H1 (cell line): ENCODE data around the gene TUG1. TPM values are rescaled to one million over a fixed set of nuclear protein-coding genes. Genes with fewer than 3 reads are reported as not detected.

Experiments used
- CTCF ChIA-PET: fragments of 300-600 bp; sonication (Branson Sonifier 250); formaldehyde crosslinking; loops from one replicate; lab custom pipeline; 2021; ENCODE audit not compliant: partially characterized antibody; lab: Charles Lee
- POLR2A ChIA-PET: fragments of 300-600 bp; sonication (Branson Sonifier 250); formaldehyde crosslinking; loops from one replicate; lab custom pipeline; 2021; ENCODE audit warnings: inconsistent platforms; ENCODE audit not compliant: partially characterized antibody; lab: Charles Lee
- DNase-seq, 2 experiments: peaks; one replicate each; pipeline versions ENCODE4 v3.0.0 to v3.0.0-alpha.2; 2010 to 2022; ENCODE audit warnings: low spot score in 2 of 2, low read depth in 1 of 2, mixed read lengths in 1 of 2
- FAIRE-seq: peaks from 2 replicates; lab custom pipeline; 2011; peaks lifted over from hg19 to GRCh38; lab: Jason Lieb, UNC
- H2AFZ ChIP-seq: 2 replicates; pipeline ENCODE4 v1.8.1; 2012; ENCODE audit warnings: low read length, inconsistent platforms
- H2AK5ac ChIP-seq: 2 replicates; pipeline ENCODE4 v1.6.1; 2013; ENCODE audit warnings: low read depth, low read length
- H2BK120ac ChIP-seq: replicated peaks from 2 replicates; pipeline ENCODE3; 2013; ENCODE audit warnings: low read depth, low read length, inconsistent platforms
- H2BK12ac ChIP-seq: 2 replicates; pipeline ENCODE4 v1.6.1; 2013; ENCODE audit warnings: low read depth, low read length
- H2BK15ac ChIP-seq: 2 replicates; pipeline ENCODE4 v1.6.1; 2013; ENCODE audit warnings: low read length
- H2BK20ac ChIP-seq: 2 replicates; pipeline ENCODE4 v1.6.1; 2013; ENCODE audit warnings: low read length
- H2BK5ac ChIP-seq: 2 replicates; pipeline ENCODE4 v1.6.1; 2013; ENCODE audit warnings: low read depth, low read length
- H3K14ac ChIP-seq: 2 replicates; pipeline ENCODE4 v1.6.1; 2013; ENCODE audit warnings: inconsistent platforms; ENCODE audit not compliant: insufficient read length
- H3K18ac ChIP-seq: 2 replicates; pipeline ENCODE4 v1.6.1; 2013; ENCODE audit warnings: low read length; ENCODE audit errors: extremely low read depth
- H3K23ac ChIP-seq: 2 replicates; pipeline ENCODE4 v1.6.1; 2013; ENCODE audit warnings: inconsistent platforms; ENCODE audit not compliant: insufficient read length
- H3K23me2 ChIP-seq: 2 replicates; pipeline ENCODE4 v1.6.1; 2013; ENCODE audit warnings: low read depth, low read length
- H3K27ac ChIP-seq: 2 replicates; pipeline ENCODE4 v1.6.1; 2011; ENCODE audit warnings: low read depth, low read length, inconsistent platforms
- H3K27me3 ChIP-seq, 4 experiments: replicated peaks in 1 of 4; 1 replicate in 1 of 4; 2 replicates in 3 of 4; pipeline versions ENCODE4 v1.6.1 to v1.8.1; 2011 to 2013; ENCODE audit warnings: low read length in 3 of 4, mild to moderate bottlenecking in 3 of 4, inconsistent platforms in 2 of 4, mixed read lengths in 2 of 4, moderate library complexity in 1 of 4; ENCODE audit not compliant: control insufficient read depth in 3 of 4, insufficient read depth in 3 of 4; ENCODE audit errors: extremely low read depth in 1 of 4
- H3K36me3 ChIP-seq, 4 experiments: 2 replicates each; pipeline versions ENCODE4 v1.6.1 to v1.8.1; 2011 to 2013; ENCODE audit warnings: mild to moderate bottlenecking in 4 of 4, low read length in 3 of 4, moderate library complexity in 2 of 4, control low read depth in 1 of 4, inconsistent platforms in 1 of 4; ENCODE audit not compliant: insufficient read depth in 4 of 4, control insufficient read depth in 2 of 4
- H3K4ac ChIP-seq: replicated peaks from 2 replicates; pipeline ENCODE3; 2013; ENCODE audit warnings: low read length, low read depth, mixed read lengths, inconsistent platforms; ENCODE audit not compliant: insufficient read length
- H3K4me1 ChIP-seq, 4 experiments: replicated peaks in 1 of 4; 1 replicate in 1 of 4; 2 replicates in 3 of 4; pipeline versions ENCODE4 v1.6.1 to v1.8.1; 2011 to 2013; ENCODE audit warnings: low read length in 3 of 4, inconsistent platforms in 2 of 4, mixed read lengths in 1 of 4; ENCODE audit not compliant: insufficient read depth in 4 of 4, control insufficient read depth in 3 of 4
- H3K4me2 ChIP-seq, 2 experiments: 2 replicates each; pipeline versions ENCODE4 v1.6.1 to v1.8.1; 2011 to 2013; ENCODE audit warnings: low read depth in 2 of 2, low read length in 2 of 2, control low read depth in 1 of 2, inconsistent platforms in 1 of 2, mild to moderate bottlenecking in 1 of 2; ENCODE audit not compliant: insufficient read depth in 1 of 2
- H3K4me3 ChIP-seq, 4 experiments: fragments of 200-600, 300-600 bp in 1 of 4; sonication (generic), shearing (Covaris generic), sonication (Bioruptor Twin) in 1 of 4; 2 replicates each; pipeline versions ENCODE4 v1.5.1 to v1.8.1; 2011 to 2016; ENCODE audit warnings: low read length in 4 of 4, low read depth in 3 of 4, control low read depth in 2 of 4, inconsistent platforms in 2 of 4, mild to moderate bottlenecking in 2 of 4, mixed read lengths in 1 of 4, moderate library complexity in 1 of 4; ENCODE audit not compliant: insufficient read depth in 2 of 4; ENCODE audit errors: extremely low read depth in 1 of 4
- H3K56ac ChIP-seq: replicated peaks from 2 replicates; pipeline ENCODE3; 2013; ENCODE audit warnings: low read depth, mild to moderate bottlenecking, mixed read lengths, low read length, inconsistent platforms; ENCODE audit not compliant: insufficient read length
- H3K79me1 ChIP-seq: 2 replicates; pipeline ENCODE4 v1.6.1; 2013; ENCODE audit warnings: low read depth, low read length, control low read depth
- H3K79me2 ChIP-seq, 2 experiments: 2 replicates each; pipeline versions ENCODE4 v1.6.1 to v1.8.1; 2012 to 2013; ENCODE audit warnings: low read length in 2 of 2, mild to moderate bottlenecking in 2 of 2, inconsistent platforms in 1 of 2; ENCODE audit not compliant: insufficient read depth in 2 of 2, control insufficient read depth in 1 of 2
- H3K9ac ChIP-seq, 4 experiments: replicated peaks in 1 of 4; 1 replicate in 1 of 4; 2 replicates in 3 of 4; pipeline versions ENCODE4 v1.6.1 to v1.8.1; 2011 to 2013; ENCODE audit warnings: low read depth in 3 of 4, low read length in 3 of 4, control low read depth in 2 of 4, mild to moderate bottlenecking in 2 of 4, moderate library complexity in 2 of 4, inconsistent platforms in 1 of 4; ENCODE audit errors: extremely low read depth in 1 of 4
- H3K9me3 ChIP-seq, 2 experiments: 2 replicates each; pipeline versions ENCODE4 v1.6.1 to v1.8.1; 2012 to 2013; ENCODE audit warnings: mild to moderate bottlenecking in 2 of 2, moderate library complexity in 2 of 2, control low read depth in 1 of 2, inconsistent platforms in 1 of 2, low read depth in 1 of 2, low read length in 1 of 2, mixed read lengths in 1 of 2; ENCODE audit not compliant: insufficient read depth in 2 of 2
- H4K20me1 ChIP-seq, 2 experiments: replicated peaks in 1 of 2; 2 replicates each; pipeline versions ENCODE3 to v1.8.1; 2011 to 2013; ENCODE audit warnings: inconsistent platforms in 2 of 2, low read length in 2 of 2, mild to moderate bottlenecking in 1 of 2; ENCODE audit not compliant: insufficient read depth in 2 of 2, control insufficient read depth in 1 of 2
- H4K5ac ChIP-seq: 2 replicates; pipeline ENCODE4 v1.6.1; 2013; ENCODE audit warnings: low read length, low read depth, mixed read lengths, inconsistent platforms; ENCODE audit not compliant: insufficient read length
- H4K8ac ChIP-seq: 2 replicates; pipeline ENCODE4 v1.8.0; 2013; ENCODE audit warnings: mild to moderate bottlenecking, moderate library complexity, low read length, inconsistent platforms; ENCODE audit not compliant: insufficient read depth; ENCODE audit errors: extremely low read depth
- H4K91ac ChIP-seq: replicated peaks from 2 replicates; pipeline ENCODE3; 2013; ENCODE audit warnings: low read length, mixed read lengths, inconsistent platforms; ENCODE audit not compliant: insufficient read length
- TEAD4 ChIP-seq: IDR thresholded peaks from 2 replicates; pipeline ENCODE4 v1.6.1; 2012; ENCODE audit warnings: low read depth, low read length, inconsistent platforms, mixed read lengths
- WGBS, 2 experiments: shearing (Covaris generic) in 1 of 2; methylation state at CpG; one replicate each; pipeline versions ENCODE4 v1.1.6 to v1.1.7; 2013 to 2015; ENCODE audit warnings: low lambda C conversion rate in 2 of 2, mixed read lengths in 2 of 2, inconsistent platforms in 1 of 2, low coverage in 1 of 2, missing lambda C conversion rate in 1 of 2; ENCODE audit not compliant: insufficient replicate concordance in 2 of 2, insufficient coverage in 1 of 2, insufficient read length in 1 of 2; ENCODE audit errors: extremely low coverage in 1 of 2, missing lambda C conversion rate in 1 of 2; 5-methylcytosine and 5-hydroxymethylcytosine counted together
- polyA plus RNA-seq, 7 experiments: library from polyadenylated mRNA; depleted of rRNA in 3 of 7; stranded (reverse) in 5 of 7; unstranded in 2 of 7; fragments of >200 nt in 5 of 7; fragments of 200-250 nt in 2 of 7; gene quantifications; 1 replicate in 5 of 7; 2 replicates in 1 of 7; 4 replicates in 1 of 7; pipeline versions ENCODE4 v1.2.1 to v1.2.3, GENCODE V29; 2011 to 2013; ENCODE audit warnings: missing spikeins in 2 of 7, mixed read lengths in 2 of 7
- total RNA-seq: library from RNA; stranded (reverse); fragmentation: NEBNext Ultra II Directional; extraction: Animal tissue kit (Norgen Biotek cat#: 25700); gene quantifications from 2 replicates; pipeline ENCODE4 v1.2.1, GENCODE V29; 2021

Gene TUG1
- total and polyA plus RNA-seq, 2 of the 8 experiments (the other 6 are each of a cell fraction or from before 2014, with no cell fraction given): 119 to 129 TPM

DNA sequence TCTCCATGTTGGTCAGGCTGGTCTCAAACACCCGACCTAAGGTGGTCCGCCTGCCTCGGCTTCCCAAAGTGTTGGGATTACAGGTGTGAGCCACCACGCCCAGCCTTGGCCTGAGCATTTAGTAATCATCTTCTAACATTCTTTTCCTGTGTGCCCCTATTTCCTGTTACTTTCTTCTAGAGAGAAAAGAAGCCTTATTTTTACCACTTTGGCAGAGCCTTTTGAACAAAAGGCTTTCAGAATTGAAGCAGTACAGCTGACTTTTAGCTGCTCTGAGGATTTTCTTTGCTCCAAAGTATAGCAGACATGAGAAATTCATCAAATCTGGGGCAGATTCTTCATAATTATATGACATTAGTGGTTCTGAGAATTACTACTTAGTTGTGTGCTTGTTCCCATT is 13.9 kb upstream of the TUG1 start:
- peaks cover 3% of the 10 kb centered on the region; the same call in 1 of the 2 replicates for H3K79me1 ChIP-seq
- peaks cover 6 to 75% (median 52%) of the 10 kb centered on the region in 4 experiments for H3K36me3 ChIP-seq
- peaks cover 0 to 40% of the 10 kb centered on the region in 2 experiments; a peak in 2 of 4 replicates for H3K79me2 ChIP-seq
- DNase-seq (no peak), FAIRE-seq (no peak)
- H2BK120ac ChIP-seq: no peak overlapping the region
- no peak overlapping the region for H2BK15ac ChIP-seq
- H2BK20ac ChIP-seq: no peak overlapping the region
- H3K4me2 ChIP-seq: no peak overlapping the region
- H3K9me3 ChIP-seq: no peaks in the 10 kb centered on the region
- no peak overlapping the region for H2BK5ac ChIP-seq
- no peak overlapping the region for H2AK5ac ChIP-seq
- no peak overlapping the region for H4K91ac ChIP-seq
- H4K20me1 ChIP-seq: peaks cover 5 to 11% of the 10 kb centered on the region in 2 experiments
- H3K27ac ChIP-seq: no peak overlapping the region
- no peaks in the 10 kb centered on the region for H3K4me1 ChIP-seq
- ChIA-PET POLR2A (interaction anchor here (0.9 to 1.9 kb wide), 4 partner anchors 10 to 130 kb away, joined by 3 to 9 read pairs (median 4); partner anchors contain the start of genes MORC2 and TUG1), CTCF (interaction anchor here (0.9 to 1.9 kb wide), 4 partner anchors 8 to 130 kb away, joined by 3 to 4 read pairs (median 3); no protein-coding TSS in a partner anchor)
- no peak overlapping the region for H4K8ac ChIP-seq
- H4K5ac ChIP-seq: no peak overlapping the region
- no peak overlapping the region for H2AFZ ChIP-seq
- no peak overlapping the region for H3K56ac ChIP-seq
- no peak for TF ChIP-seq TEAD4
- no peak overlapping the region for H3K4me3 ChIP-seq
- H3K27me3 ChIP-seq: no peaks in the 10 kb centered on the region
- WGBS, 2 experiments: 86% methylated on average over 4 of the region's 4 CpGs; no CpG with 5 or more reads in 1 of the 2 experiments
- H3K18ac ChIP-seq: no peak overlapping the region
- H3K23ac ChIP-seq: no peak overlapping the region
- no peaks in the 10 kb centered on the region for H3K23me2 ChIP-seq
- no peak overlapping the region for H3K14ac ChIP-seq
- no peak overlapping the region for H2BK12ac ChIP-seq
- no peak overlapping the region for H3K4ac ChIP-seq
- no peak overlapping the region for H3K9ac ChIP-seq
